ENCODE measurements around the gene ADGRV1.
A peak's percentile ranks its signal among the peaks of the same experiment; 100 is the strongest.

The ADGRV1 gene

DNA sequence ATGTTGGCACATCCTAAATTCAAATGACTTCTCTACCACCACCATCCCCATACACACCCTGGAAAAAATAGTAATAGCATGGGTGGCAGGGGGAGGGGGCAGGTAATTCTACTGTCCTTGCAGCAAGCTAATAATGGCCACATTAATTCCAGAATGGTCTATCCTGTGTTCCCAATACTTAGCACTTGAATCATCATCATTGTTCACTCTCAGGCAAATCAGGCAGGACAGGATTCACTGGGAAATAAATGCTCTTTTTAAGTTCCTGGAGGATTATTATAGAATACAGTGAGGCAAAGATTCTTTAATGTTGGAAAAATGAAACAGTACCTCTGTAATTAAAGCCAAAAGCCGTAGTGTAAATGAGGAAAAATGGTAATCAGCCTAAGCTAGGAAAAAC is 570.0 kb downstream of the ADGRV1 start (continued):
- TF ChIP-seq, protein P1, sequence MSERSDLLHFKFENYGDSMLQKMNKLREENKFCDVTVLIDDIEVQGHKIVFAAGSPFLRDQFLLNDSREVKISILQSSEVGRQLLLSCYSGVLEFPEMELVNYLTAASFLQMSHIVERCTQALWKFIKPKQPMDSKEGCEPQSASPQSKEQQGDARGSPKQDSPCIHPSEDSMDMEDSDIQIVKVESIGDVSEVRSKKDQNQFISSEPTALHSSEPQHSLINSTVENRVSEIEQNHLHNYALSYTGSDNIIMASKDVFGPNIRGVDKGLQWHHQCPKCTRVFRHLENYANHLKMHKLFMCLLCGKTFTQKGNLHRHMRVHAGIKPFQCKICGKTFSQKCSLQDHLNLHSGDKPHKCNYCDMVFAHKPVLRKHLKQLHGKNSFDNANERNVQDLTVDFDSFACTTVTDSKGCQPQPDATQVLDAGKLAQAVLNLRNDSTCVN (tag by site-specific recombination; optimal IDR thresholded peaks at IDR 0.05) = no peak
- no peak for TF ChIP-seq ZNF423 (tag by site-specific recombination; IDR thresholded peaks at IDR 0.05)

DNA sequence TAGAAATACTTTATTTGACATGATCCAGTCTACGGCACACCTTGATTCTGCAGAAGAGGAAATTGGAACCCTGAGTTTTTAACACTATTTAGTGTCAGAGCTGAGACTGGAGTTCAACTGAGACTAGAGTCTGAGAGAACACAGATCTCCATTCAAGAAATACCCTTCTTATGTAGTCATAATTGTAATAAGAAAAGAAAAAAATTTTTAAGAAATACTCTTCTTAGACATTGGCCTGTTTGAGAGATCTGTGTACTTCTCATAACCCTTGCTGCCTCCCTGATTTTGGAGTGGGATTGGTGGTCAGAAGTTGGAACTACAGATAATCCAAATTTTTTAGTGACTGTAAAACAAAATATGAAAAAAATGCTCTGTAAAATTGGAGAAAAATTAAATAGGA is 571.2 kb downstream of the ADGRV1 start:
- POLR2A ChIA-PET = no interaction called here
- peaks cover 9% of the 10 kb centered on the region for H3K4me1 ChIP-seq (ENCODE audit: control insufficient read depth, insufficient read depth, low read length)
- H3K4me3 ChIP-seq (ENCODE audit: low read depth, low read length) = no peak overlapping the region
- no peaks in the 10 kb centered on the region for H3K36me3 ChIP-seq (ENCODE audit: control insufficient read depth in 2 of 2, insufficient read depth in 1 of 2, low read length in 2 of 2)
- H3K27ac ChIP-seq (ENCODE audit: extremely low read depth, low read depth, low read length) = no peak overlapping the region
- no peak for TF ChIP-seq BCL11A (tag by site-specific recombination; IDR thresholded peaks at IDR 0.05; ENCODE audit: low read depth)
- TF ChIP-seq ZNF155 (tag by site-specific recombination; IDR thresholded peaks at IDR 0.05) = no peak
- TF ChIP-seq ZFP3 (tag by site-specific recombination; IDR thresholded peaks at IDR 0.05; ENCODE audit: low read depth) = no peak
- CTCF ChIA-PET = no interaction called here
- H3K9me3 ChIP-seq (ENCODE audit: control insufficient read depth, insufficient read depth, low read depth, low read length) = no peaks in the 10 kb centered on the region

DNA sequence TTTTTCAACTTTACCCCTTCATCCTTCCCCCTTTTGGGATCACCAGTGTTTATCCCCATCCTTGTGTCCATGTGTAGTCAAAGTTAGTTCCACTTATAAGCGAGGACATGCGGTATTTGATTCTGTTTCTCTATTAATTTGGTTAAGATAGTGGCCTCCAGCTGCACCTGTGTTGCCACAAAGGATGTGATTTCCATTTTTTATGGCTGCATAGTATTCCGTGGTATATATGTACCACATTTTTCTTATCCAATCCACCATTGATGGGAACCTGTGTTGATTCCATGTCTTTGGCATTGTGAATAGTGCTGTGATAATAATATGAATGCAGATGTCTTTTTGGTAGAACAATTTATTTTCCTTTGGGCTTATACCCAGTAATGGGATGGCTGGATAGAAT is 572.2 kb downstream of the ADGRV1 start:
- H3K9me3 ChIP-seq (ENCODE audit: control insufficient read depth, insufficient read depth, low read depth, low read length) = no peaks in the 10 kb centered on the region
- no peaks in the 10 kb centered on the region for H3K36me3 ChIP-seq (ENCODE audit: control insufficient read depth in 2 of 2, insufficient read depth in 1 of 2, low read length in 2 of 2)
- peaks cover 9% of the 10 kb centered on the region for H3K4me1 ChIP-seq (ENCODE audit: control insufficient read depth, insufficient read depth, low read length)
- no peak overlapping the region for H3K27ac ChIP-seq (ENCODE audit: extremely low read depth, low read depth, low read length)
- no peak for TF ChIP-seq ZNF529 (tag by site-specific recombination; IDR thresholded peaks at IDR 0.05; ENCODE audit: insufficient replicate concordance)
- no peak for TF ChIP-seq ZNF202 (tag by site-specific recombination; IDR thresholded peaks at IDR 0.05; ENCODE audit: borderline replicate concordance)
- no peak for TF ChIP-seq ZFP41 (tag by site-specific recombination; IDR thresholded peaks at IDR 0.05; ENCODE audit: borderline replicate concordance)
- no peak for TF ChIP-seq ZNF549 (tag by site-specific recombination; IDR thresholded peaks at IDR 0.05)
- TF ChIP-seq ZNF175 (tag by site-specific recombination; IDR thresholded peaks at IDR 0.05) = no peak
- peak; percentile 61; the same call in 1 of the 2 replicates for TF ChIP-seq ZNF146 (tag by site-specific recombination; IDR thresholded peaks at IDR 0.05)
- TF ChIP-seq ZNF610 (tag by site-specific recombination; IDR thresholded peaks at IDR 0.05; ENCODE audit: borderline replicate concordance) = no peak
- no peak for TF ChIP-seq REPIN1 (tag by site-specific recombination; IDR thresholded peaks at IDR 0.05; ENCODE audit: low read depth)
- CTCF ChIA-PET = no interaction called here
- POLR2A ChIA-PET = no interaction called here
- H3K4me3 ChIP-seq (ENCODE audit: low read depth, low read length) = no peak overlapping the region

DNA sequence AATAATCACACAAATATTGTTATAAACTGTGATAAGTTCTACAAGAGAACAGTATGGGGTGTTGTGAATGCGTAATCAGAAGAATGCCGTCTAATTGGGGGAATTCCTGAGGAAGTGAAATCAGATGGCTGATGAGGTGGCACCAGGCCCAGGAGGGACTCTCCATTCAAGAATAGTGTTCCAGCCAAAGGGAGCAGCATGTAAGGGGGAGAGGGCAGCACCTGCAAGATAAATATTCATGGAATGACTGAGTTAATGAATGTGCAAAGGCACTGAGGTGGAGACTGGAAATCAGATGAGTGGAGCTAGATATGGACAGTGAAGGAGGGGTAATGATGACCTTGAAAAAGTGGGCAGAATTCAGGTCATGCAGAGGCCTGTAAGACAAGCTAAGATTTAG is 574.0 kb downstream of the ADGRV1 start:
- CTCF ChIA-PET = interaction anchor here (0.5 kb wide), 1 partner anchor 15 kb away, joined by 6 read pairs; no protein-coding TSS in a partner anchor
- H3K4me1 ChIP-seq (ENCODE audit: control insufficient read depth, insufficient read depth, low read length) = peaks cover 5% of the 10 kb centered on the region
- POLR2A ChIA-PET = no interaction called here
- TF ChIP-seq, protein P2, sequence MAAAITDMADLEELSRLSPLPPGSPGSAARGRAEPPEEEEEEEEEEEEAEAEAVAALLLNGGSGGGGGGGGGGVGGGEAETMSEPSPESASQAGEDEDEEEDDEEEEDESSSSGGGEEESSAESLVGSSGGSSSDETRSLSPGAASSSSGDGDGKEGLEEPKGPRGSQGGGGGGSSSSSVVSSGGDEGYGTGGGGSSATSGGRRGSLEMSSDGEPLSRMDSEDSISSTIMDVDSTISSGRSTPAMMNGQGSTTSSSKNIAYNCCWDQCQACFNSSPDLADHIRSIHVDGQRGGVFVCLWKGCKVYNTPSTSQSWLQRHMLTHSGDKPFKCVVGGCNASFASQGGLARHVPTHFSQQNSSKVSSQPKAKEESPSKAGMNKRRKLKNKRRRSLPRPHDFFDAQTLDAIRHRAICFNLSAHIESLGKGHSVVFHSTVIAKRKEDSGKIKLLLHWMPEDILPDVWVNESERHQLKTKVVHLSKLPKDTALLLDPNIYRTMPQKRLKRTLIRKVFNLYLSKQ (tag by site-specific recombination; IDR thresholded peaks at IDR 0.05; ENCODE audit: borderline replicate concordance) = no peak
- peak; percentile 77 for TF ChIP-seq ZNF623 (tag by site-specific recombination; IDR thresholded peaks at IDR 0.05)
- no peak overlapping the region for H3K27ac ChIP-seq (ENCODE audit: extremely low read depth, low read depth, low read length)
- no peaks in the 10 kb centered on the region for H3K9me3 ChIP-seq (ENCODE audit: control insufficient read depth, insufficient read depth, low read depth, low read length)
- no peaks in the 10 kb centered on the region for H3K36me3 ChIP-seq (ENCODE audit: control insufficient read depth in 2 of 2, insufficient read depth in 1 of 2, low read length in 2 of 2)
- no peak overlapping the region for H3K4me3 ChIP-seq (ENCODE audit: low read depth, low read length)

DNA sequence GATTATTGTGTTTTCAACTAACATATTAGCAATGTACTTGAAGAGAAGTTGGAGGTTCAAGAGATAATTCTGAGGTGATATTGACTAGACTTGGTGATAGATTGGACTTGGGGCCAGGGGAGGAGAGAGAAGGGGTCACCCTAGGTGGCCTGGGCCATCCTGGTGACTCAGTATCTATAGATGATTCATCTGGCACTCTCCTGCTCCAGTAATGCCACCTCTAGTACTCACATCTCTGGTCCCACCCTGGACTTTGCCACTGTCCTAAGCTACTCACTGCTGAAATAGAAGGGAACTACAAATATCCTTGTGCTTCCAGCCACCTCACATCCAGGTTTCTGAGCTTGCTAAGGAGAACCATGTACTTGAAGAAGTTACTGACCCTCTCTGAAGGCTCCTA is 574.6 kb downstream of the ADGRV1 start:
- POLR2A ChIA-PET = no interaction called here
- no peaks in the 10 kb centered on the region for H3K36me3 ChIP-seq (ENCODE audit: control insufficient read depth in 2 of 2, insufficient read depth in 1 of 2, low read length in 2 of 2)
- CTCF ChIA-PET = interaction anchor here (1.0 kb wide), 1 partner anchor 201 kb away, joined by 4 read pairs; no protein-coding TSS in a partner anchor
- H3K9me3 ChIP-seq (ENCODE audit: control insufficient read depth, insufficient read depth, low read depth, low read length) = no peaks in the 10 kb centered on the region
- H3K27ac ChIP-seq (ENCODE audit: extremely low read depth, low read depth, low read length) = no peak overlapping the region
- H3K4me1 ChIP-seq (ENCODE audit: control insufficient read depth, insufficient read depth, low read length) = no peaks in the 10 kb centered on the region
- no peak overlapping the region for H3K4me3 ChIP-seq (ENCODE audit: low read depth, low read length)
- TF ChIP-seq ZBTB8A (tag by site-specific recombination; IDR thresholded peaks at IDR 0.05) = no peak
- TF ChIP-seq GFI1B (tag by site-specific recombination; IDR thresholded peaks at IDR 0.05) = no peak
- no peak for TF ChIP-seq ZXDB (tag by site-specific recombination; IDR thresholded peaks at IDR 0.05)
- no peak for TF ChIP-seq SCRT1 (tag by site-specific recombination; IDR thresholded peaks at IDR 0.05; ENCODE audit: borderline replicate concordance)
- TF ChIP-seq, protein P3, sequence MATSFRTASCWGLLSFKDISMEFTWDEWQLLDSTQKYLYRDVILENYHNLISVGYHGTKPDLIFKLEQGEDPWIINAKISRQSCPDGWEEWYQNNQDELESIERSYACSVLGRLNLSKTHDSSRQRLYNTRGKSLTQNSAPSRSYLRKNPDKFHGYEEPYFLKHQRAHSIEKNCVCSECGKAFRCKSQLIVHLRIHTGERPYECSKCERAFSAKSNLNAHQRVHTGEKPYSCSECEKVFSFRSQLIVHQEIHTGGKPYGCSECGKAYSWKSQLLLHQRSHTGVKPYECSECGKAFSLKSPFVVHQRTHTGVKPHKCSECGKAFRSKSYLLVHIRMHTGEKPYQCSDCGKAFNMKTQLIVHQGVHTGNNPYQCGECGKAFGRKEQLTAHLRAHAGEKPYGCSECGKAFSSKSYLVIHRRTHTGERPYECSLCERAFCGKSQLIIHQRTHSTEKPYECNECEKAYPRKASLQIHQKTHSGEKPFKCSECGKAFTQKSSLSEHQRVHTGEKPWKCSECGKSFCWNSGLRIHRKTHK (tag by site-specific recombination; IDR thresholded peaks at IDR 0.05) = no peak
- no peak for TF ChIP-seq ZNF391 (tag by site-specific recombination; IDR thresholded peaks at IDR 0.05; ENCODE audit: borderline replicate concordance, low read depth)
- no peak for TF ChIP-seq ZNF211 (tag by site-specific recombination; IDR thresholded peaks at IDR 0.05; ENCODE audit: low read depth)
- TF ChIP-seq, protein P4, sequence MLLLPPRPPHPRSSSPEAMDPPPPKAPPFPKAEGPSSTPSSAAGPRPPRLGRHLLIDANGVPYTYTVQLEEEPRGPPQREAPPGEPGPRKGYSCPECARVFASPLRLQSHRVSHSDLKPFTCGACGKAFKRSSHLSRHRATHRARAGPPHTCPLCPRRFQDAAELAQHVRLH (tag by site-specific recombination; IDR thresholded peaks at IDR 0.05) = no peak
- no peak for TF ChIP-seq EGR2 (tag by site-specific recombination; IDR thresholded peaks at IDR 0.05; ENCODE audit: low read depth)
